Karpas-422 (cell line): Measurements from ENCODE around the gene ACVR1B. TPM values are rescaled to one million over a fixed set of nuclear protein-coding genes. Genes with fewer than 3 reads are reported as not detected.

Experiments used
- DNase-seq: peaks from one replicate; pipeline ENCODE4 v3.0.0-alpha.2; 2015
- H2AFZ ChIP-seq: fragments of 200-600 bp; sonication (generic); 2 replicates; pipeline ENCODE4 v1.6.1; 2014; ENCODE audit warnings: antibody characterized with exemption, low read length, mixed read lengths
- H3K27ac ChIP-seq: fragments of 200-600 bp; sonication (generic); 2 replicates; pipeline ENCODE4 v1.5.1; 2014; ENCODE audit warnings: mild to moderate bottlenecking, low read length, moderate library complexity
- H3K27me3 ChIP-seq: fragments of 200-600 bp; sonication (generic); 2 replicates; pipeline ENCODE4 v1.6.1; 2014; ENCODE audit warnings: low read length, mixed read lengths
- H3K36me3 ChIP-seq: fragments of 200-600 bp; sonication (generic); 2 replicates; pipeline ENCODE4 v1.6.1; 2014; ENCODE audit warnings: low read length, mixed read lengths; ENCODE audit not compliant: insufficient read depth
- H3K4me1 ChIP-seq: fragments of 200-600 bp; sonication (generic); 2 replicates; pipeline ENCODE4 v1.6.1; 2014; ENCODE audit warnings: mild to moderate bottlenecking, low read length, mixed read lengths
- H3K4me2 ChIP-seq: fragments of 200-600 bp; sonication (generic); 2 replicates; pipeline ENCODE4 v1.6.1; 2014; ENCODE audit warnings: low read length, low read depth, mild to moderate bottlenecking; ENCODE audit not compliant: poor library complexity, severe bottlenecking
- H3K4me3 ChIP-seq: fragments of 200-600 bp; sonication (generic); 2 replicates; pipeline ENCODE4 v1.5.1; 2014; ENCODE audit warnings: mild to moderate bottlenecking, antibody characterized with exemption, low read length, mixed read lengths
- H3K79me2 ChIP-seq: fragments of 200-600 bp; sonication (generic); 2 replicates; pipeline ENCODE4 v1.6.1; 2014; ENCODE audit warnings: mild to moderate bottlenecking, low read length, mixed read lengths
- H3K9ac ChIP-seq: fragments of 200-600 bp; sonication (generic); 2 replicates; pipeline ENCODE4 v1.6.0; 2014; ENCODE audit warnings: low read length
- H3K9me2 ChIP-seq: fragments of 200-600 bp; sonication (generic), shearing (Covaris generic); replicated peaks from 2 replicates; pipeline ENCODE4 v1.6.0; 2014; ENCODE audit warnings: mild to moderate bottlenecking, low read length, moderate library complexity; ENCODE audit not compliant: insufficient read depth
- H3K9me3 ChIP-seq: fragments of 300-700, 200-600 bp; sonication (generic); 2 replicates; pipeline ENCODE4 v1.6.1; 2014; ENCODE audit warnings: low read length, mixed read lengths
- H4K20me1 ChIP-seq: fragments of 200-600 bp; sonication (generic); 2 replicates; pipeline ENCODE4 v1.6.1; 2014; ENCODE audit warnings: mild to moderate bottlenecking, antibody characterized with exemption, low read length, low read depth; ENCODE audit not compliant: insufficient read depth
- total RNA-seq: library from RNA; depleted of rRNA; stranded (reverse); fragments of >200 nt; shearing (Covaris generic); gene quantifications from 2 replicates; pipeline ENCODE4 v1.2.3, GENCODE V29; 2014; ENCODE audit warnings: low replicate concordance; rRNA removed

ACVR1B gene
- total RNA-seq = 2.4 and 3.9 TPM in 2 replicates

GRCh38 chr12:51951199-51951842 lies at the start of gene ACVR1B:
Gene ACVR1B (plus strand): TSS chr12:51951699. CDS start chr12:51951744, 45 bp downstream.
- DNase-seq = peak; percentile 95
- Histone ChIP-seq H3K4me1 (peaks cover 19% of the 10 kb centered on the region), H3K27ac (no peak within 1 kb of the TSS), H3K9me3 (no peaks in the 10 kb centered on the region), H3K27me3 (no peaks in the 10 kb centered on the region), H4K20me1 (0 out of 2 replicates have a peak, but pooled peaks cover 13% of the 10 kb centered on the region), H2AFZ (peak within 1 kb of the TSS; percentile 94), H3K9me2 (no peaks in the 10 kb centered on the region), H3K4me3 (peak within 1 kb of the TSS; percentile 83), H3K79me2 (no peaks in the 10 kb centered on the region), H3K36me3 (no peaks in the 10 kb centered on the region), H3K9ac (peak within 1 kb of the TSS; percentile 88), H3K4me2 (peak within 1 kb of the TSS; percentile 92)

GRCh38 chr12:51901881-51902280 lies 49.6 kb upstream of the ACVR1B start:
- H2AFZ ChIP-seq = no peak overlapping the region
- no peak overlapping the region for H3K4me3 ChIP-seq
- no peaks in the 10 kb centered on the region for H4K20me1 ChIP-seq
- H3K27ac ChIP-seq = no peak overlapping the region
- H3K36me3 ChIP-seq = no peaks in the 10 kb centered on the region
- H3K27me3 ChIP-seq = no peaks in the 10 kb centered on the region
- no peak overlapping the region for H3K9ac ChIP-seq
- H3K4me2 ChIP-seq = no peak overlapping the region
- DNase-seq = no peak
- H3K9me3 ChIP-seq = no peaks in the 10 kb centered on the region
- no peaks in the 10 kb centered on the region for H3K9me2 ChIP-seq
- H3K4me1 ChIP-seq = no peaks in the 10 kb centered on the region
- no peaks in the 10 kb centered on the region for H3K79me2 ChIP-seq

- H3K4me2 ChIP-seq = no peak overlapping the region
- H3K36me3 ChIP-seq = no peaks in the 10 kb centered on the region
- H3K9ac ChIP-seq = no peak overlapping the region
Observed at GRCh38 chr12:51904951-51905470, 46.5 kb upstream of the ACVR1B start.

DNA sequence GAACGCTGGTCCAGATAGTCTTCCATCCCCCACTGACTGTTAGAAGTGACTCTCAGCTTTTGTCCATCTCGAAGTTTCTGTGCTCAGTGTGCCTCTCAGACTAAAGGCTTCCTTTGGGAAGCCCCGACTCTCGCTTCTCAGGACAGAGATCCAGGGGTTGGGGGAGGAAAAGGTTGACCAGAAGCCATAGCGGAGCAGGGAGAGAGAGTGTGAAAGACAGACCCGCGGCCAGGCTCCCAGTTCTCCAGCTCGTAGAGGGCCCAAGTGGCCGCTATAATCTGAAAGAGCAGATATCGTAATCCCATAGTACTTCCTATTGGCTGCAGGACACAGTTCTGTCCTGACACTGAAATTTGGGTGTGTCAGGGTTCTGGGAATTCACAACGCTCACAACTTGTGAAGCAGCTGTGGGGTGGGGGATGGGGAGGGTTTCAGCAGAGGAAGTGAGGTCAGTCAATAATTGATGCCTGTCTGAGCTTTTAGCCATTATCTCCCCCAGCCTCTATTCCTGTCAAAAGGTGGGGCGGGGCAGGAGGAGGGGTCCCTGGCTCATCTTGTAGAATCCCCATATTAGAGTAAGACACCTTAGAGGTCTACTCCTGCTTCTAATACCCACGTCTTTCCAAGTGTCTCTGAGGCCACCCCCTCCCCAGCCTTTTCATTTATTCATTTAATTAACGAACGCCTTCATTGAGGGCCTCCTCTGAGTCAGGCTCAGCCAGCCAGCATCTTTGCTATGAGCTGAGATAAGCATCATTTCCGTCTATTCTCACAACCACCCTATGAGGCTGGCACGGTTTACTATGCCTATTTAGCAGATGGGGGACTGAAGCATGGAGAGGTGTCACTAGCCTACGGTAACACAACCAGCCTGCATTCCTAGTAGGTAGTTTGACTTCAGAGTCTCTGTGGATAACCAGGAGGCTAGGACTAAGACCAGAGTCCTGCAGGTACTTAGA lies 45.7 kb upstream of the ACVR1B start:
- H3K36me3 ChIP-seq = no peaks in the 10 kb centered on the region
- no peak overlapping the region for H3K27ac ChIP-seq
- no peaks in the 10 kb centered on the region for H3K79me2 ChIP-seq
- no peaks in the 10 kb centered on the region for H3K9me3 ChIP-seq
- H4K20me1 ChIP-seq = no peaks in the 10 kb centered on the region
- H3K4me1 ChIP-seq = no peaks in the 10 kb centered on the region
- no peaks in the 10 kb centered on the region for H3K27me3 ChIP-seq
- H2AFZ ChIP-seq = no peak overlapping the region
- no peaks in the 10 kb centered on the region for H3K9me2 ChIP-seq
- no peak overlapping the region for H3K4me2 ChIP-seq
- H3K9ac ChIP-seq = no peak overlapping the region
- H3K4me3 ChIP-seq = no peak overlapping the region
- DNase-seq = no peak

More at GRCh38 chr12:51904951-51905470, 46.5 kb upstream of the ACVR1B start:
- DNase-seq = no peak
- Histone ChIP-seq H3K4me1 (no peaks in the 10 kb centered on the region), H3K27ac (no peak overlapping the region), H4K20me1 (no peaks in the 10 kb centered on the region), H2AFZ (no peak overlapping the region), H3K9me2 (no peaks in the 10 kb centered on the region), H3K9me3 (no peaks in the 10 kb centered on the region), H3K27me3 (no peaks in the 10 kb centered on the region), H3K4me3 (no peak overlapping the region), H3K79me2 (no peaks in the 10 kb centered on the region)

- Histone ChIP-seq H3K79me2 (no peaks in the 10 kb centered on the region), H3K9me2 (no peaks in the 10 kb centered on the region), H3K4me3 (no peak overlapping the region), H3K36me3 (no peaks in the 10 kb centered on the region), H3K9ac (no peak overlapping the region), H3K4me2 (no peak overlapping the region), H3K9me3 (no peaks in the 10 kb centered on the region), H3K4me1 (no peaks in the 10 kb centered on the region), H2AFZ (no peak overlapping the region), H4K20me1 (no peaks in the 10 kb centered on the region), H3K27me3 (no peaks in the 10 kb centered on the region), H3K27ac (no peak overlapping the region)
- no peak for DNase-seq
Observed at GRCh38 chr12:51906430-51907082, 44.9 kb upstream of the ACVR1B start.

GRCh38 chr12:51907083-51907855 lies 44.2 kb upstream of the ACVR1B start, which contains the start of gene ACVRL1:
Gene ACVRL1 (plus strand): TSS chr12:51907504. CDS start chr12:51912475, 4,971 bp downstream.
- no peak for DNase-seq
- no peaks in the 10 kb centered on the region for H3K9me3 ChIP-seq
- no peak within 1 kb of the TSS for H2AFZ ChIP-seq
- H3K27ac ChIP-seq = no peak within 1 kb of the TSS
- H3K36me3 ChIP-seq = no peaks in the 10 kb centered on the region
- no peaks in the 10 kb centered on the region for H3K79me2 ChIP-seq
- no peaks in the 10 kb centered on the region for H3K4me1 ChIP-seq
- H3K9ac ChIP-seq = no peak within 1 kb of the TSS
- H3K4me2 ChIP-seq = no peak within 1 kb of the TSS
- no peaks in the 10 kb centered on the region for H3K27me3 ChIP-seq
- H4K20me1 ChIP-seq = no peaks in the 10 kb centered on the region
- no peaks in the 10 kb centered on the region for H3K9me2 ChIP-seq
- H3K4me3 ChIP-seq = no peak within 1 kb of the TSS

GRCh38 chr12:51907856-51908425 lies 43.6 kb upstream of the ACVR1B start:
- H3K79me2 ChIP-seq = no peaks in the 10 kb centered on the region

More at GRCh38 chr12:51907856-51908425, 43.6 kb upstream of the ACVR1B start:
- no peaks in the 10 kb centered on the region for H3K9me3 ChIP-seq
- H3K36me3 ChIP-seq = no peaks in the 10 kb centered on the region
- no peak overlapping the region for H3K27ac ChIP-seq
- H3K4me3 ChIP-seq = no peak overlapping the region
- no peak for DNase-seq
- no peak overlapping the region for H3K9ac ChIP-seq
- no peaks in the 10 kb centered on the region for H3K4me1 ChIP-seq
- no peaks in the 10 kb centered on the region for H3K27me3 ChIP-seq
- H2AFZ ChIP-seq = no peak overlapping the region
- H3K4me2 ChIP-seq = no peak overlapping the region
- H3K9me2 ChIP-seq = no peaks in the 10 kb centered on the region
- H4K20me1 ChIP-seq = no peaks in the 10 kb centered on the region
